Gastroesophageal sphincter (tissue), 4 donors: ENCODE data around the gene SULT4A1. TPM values are rescaled to one million over a fixed set of nuclear protein-coding genes. Genes with fewer than 3 reads are reported as not detected.
"Not testable (repeated sequence)": the region's sequence is repeated elsewhere in the genome, so short reads cannot be mapped to it uniquely, and the experiment has no call there.

Experiments used
- ATAC-seq: fragments of 150-250 bp; one replicate; pipeline ENCODE4 v1.9.1; 2016; ENCODE audit warnings: mild to moderate bottlenecking, moderate library complexity
- H3K27ac ChIP-seq, 4 donors: fragments of 200-600 bp; sonication (generic) in 3 of 4; 1 replicate in 3 of 4; 2 replicates in 1 of 4; pipeline ENCODE4 v1.5.1; 2016 to 2019
- H3K27me3 ChIP-seq: fragments of 200-600 bp; sonication (generic); one replicate; pipeline ENCODE4 v1.5.1; 2019
- H3K36me3 ChIP-seq, 2 donors: fragments of 200-600 bp; sonication (generic); one replicate each; pipeline ENCODE4 v1.5.1; 2019; ENCODE audit warnings: control low read depth in 1 of 2
- H3K4me1 ChIP-seq, 3 donors: fragments of 200-600 bp; sonication (generic); 1 replicate in 2 of 3; 2 replicates in 1 of 3; pipeline ENCODE4 v1.5.1; 2016 to 2019; ENCODE audit warnings: control low read depth in 2 of 3
- H3K4me3 ChIP-seq, 2 donors: fragments of 200-600 bp; sonication (generic); one replicate each; pipeline ENCODE4 v1.5.1; 2019; ENCODE audit warnings: mild to moderate bottlenecking in 1 of 2, moderate library complexity in 1 of 2
- H3K9me3 ChIP-seq, 3 donors: fragments of 200-600 bp; sonication (generic); one replicate each; pipeline ENCODE4 v1.5.1; 2017 to 2019; ENCODE audit warnings: control low read depth in 2 of 3
- EP300 ChIP-seq: sonication (generic); formaldehyde crosslinking; IDR thresholded peaks from one replicate; pipeline ENCODE4 v1.6.1; 2017; ENCODE audit warnings: antibody characterized with exemption, mild to moderate bottlenecking
- POLR2A ChIP-seq, 2 donors: fragments of 450-650 bp; IDR thresholded peaks; one replicate each; pipeline ENCODE4 v1.6.1; 2017; ENCODE audit warnings: antibody characterized with exemption in 2 of 2, mild to moderate bottlenecking in 2 of 2, moderate library complexity in 1 of 2
- POLR2AphosphoS5 ChIP-seq: sonication (generic); formaldehyde crosslinking; IDR thresholded peaks from one replicate; pipeline ENCODE4 v1.6.1; 2017; ENCODE audit warnings: antibody characterized with exemption
- WGBS, 2 donors: methylation state at CpG; one replicate each; pipeline ENCODE4 v1.1.5; 2018; ENCODE audit warnings: low coverage in 1 of 2; 5-methylcytosine and 5-hydroxymethylcytosine counted together
- total RNA-seq, 4 donors: library from RNA; depleted of rRNA; stranded (reverse); fragments of >200 nt; gene quantifications; one replicate each; pipeline ENCODE4 v1.1.0, GENCODE V29; 2016
- TF ChIP-seq, protein P1 (sequence below), 4 experiments: fragments of 200-600 bp in 2 of 4; fragments of 450-650 bp in 2 of 4; sonication (generic) in 1 of 4; IDR thresholded peaks; one replicate each; pipeline ENCODE4 v1.5.1; 2017 to 2019; ENCODE audit warnings: antibody characterized with exemption in 4 of 4, mild to moderate bottlenecking in 2 of 4, moderate library complexity in 2 of 4

SULT4A1 gene
- total RNA-seq, 4 donors from 2014 or later = 0.16 to 1.7 (median 0.54) TPM; not detected in 1

DNA sequence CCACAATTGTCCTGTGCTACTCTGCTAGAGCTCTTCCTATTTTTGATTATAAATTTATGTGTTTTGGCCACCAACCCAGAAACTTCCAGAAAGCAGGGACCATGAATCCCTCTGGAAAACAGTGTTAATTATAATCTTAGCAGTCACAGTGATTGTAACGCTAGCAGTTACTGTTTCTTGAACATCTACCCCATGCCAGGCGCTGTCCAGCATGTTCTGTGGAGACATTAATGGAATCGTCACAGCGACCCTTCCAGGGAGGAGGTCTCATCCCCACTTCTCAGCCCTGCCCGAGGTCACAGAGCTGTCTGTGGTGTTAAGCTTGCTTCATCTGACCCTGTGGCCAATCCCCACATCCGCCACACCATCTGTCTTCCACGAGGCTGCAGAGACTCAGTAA, 43.4 kb upstream of the SULT4A1 start:
- no peak overlapping the region for H3K4me3 ChIP-seq
- no peaks in the 10 kb centered on the region for H3K36me3 ChIP-seq
- H3K9me3 ChIP-seq = no peaks in the 10 kb centered on the region
- ATAC-seq = no peak
- WGBS, 2 donors = 13 to 29% methylated on average over 2 to 3 of the region's 7 CpGs
- no peak overlapping the region for H3K27ac ChIP-seq
- TF ChIP-seq, protein P1, sequence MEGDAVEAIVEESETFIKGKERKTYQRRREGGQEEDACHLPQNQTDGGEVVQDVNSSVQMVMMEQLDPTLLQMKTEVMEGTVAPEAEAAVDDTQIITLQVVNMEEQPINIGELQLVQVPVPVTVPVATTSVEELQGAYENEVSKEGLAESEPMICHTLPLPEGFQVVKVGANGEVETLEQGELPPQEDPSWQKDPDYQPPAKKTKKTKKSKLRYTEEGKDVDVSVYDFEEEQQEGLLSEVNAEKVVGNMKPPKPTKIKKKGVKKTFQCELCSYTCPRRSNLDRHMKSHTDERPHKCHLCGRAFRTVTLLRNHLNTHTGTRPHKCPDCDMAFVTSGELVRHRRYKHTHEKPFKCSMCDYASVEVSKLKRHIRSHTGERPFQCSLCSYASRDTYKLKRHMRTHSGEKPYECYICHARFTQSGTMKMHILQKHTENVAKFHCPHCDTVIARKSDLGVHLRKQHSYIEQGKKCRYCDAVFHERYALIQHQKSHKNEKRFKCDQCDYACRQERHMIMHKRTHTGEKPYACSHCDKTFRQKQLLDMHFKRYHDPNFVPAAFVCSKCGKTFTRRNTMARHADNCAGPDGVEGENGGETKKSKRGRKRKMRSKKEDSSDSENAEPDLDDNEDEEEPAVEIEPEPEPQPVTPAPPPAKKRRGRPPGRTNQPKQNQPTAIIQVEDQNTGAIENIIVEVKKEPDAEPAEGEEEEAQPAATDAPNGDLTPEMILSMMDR (IDR thresholded peaks at IDR 0.05) = no peak
- no peak for TF ChIP-seq POLR2AphosphoS5
- no peak for TF ChIP-seq POLR2A (IDR thresholded peaks at IDR 0.05)
- TF ChIP-seq EP300 = no peak
- no peaks in the 10 kb centered on the region for H3K4me1 ChIP-seq
- peaks cover 73% of the 10 kb centered on the region for H3K27me3 ChIP-seq

DNA sequence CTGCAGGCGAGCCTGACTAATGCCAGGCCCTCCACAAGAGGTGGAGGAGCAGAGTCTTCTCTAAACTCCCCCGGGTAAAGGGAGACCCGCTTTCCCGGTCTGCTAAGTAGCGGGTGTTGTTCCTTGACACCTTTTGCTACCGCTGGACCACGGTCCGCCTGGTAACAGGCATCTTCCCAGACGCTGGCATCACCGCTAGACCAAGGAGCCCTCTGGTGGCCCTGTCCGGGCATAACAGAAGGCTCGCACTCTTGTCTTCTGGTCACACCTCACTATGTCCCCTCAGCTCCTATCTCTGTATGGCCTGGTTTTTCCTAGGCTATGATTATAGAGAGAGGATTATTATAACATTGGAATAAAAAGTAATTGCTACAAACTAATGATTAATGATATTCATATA, 42.1 kb upstream of the SULT4A1 start:
- WGBS, 2 donors = 6% methylated on average over 2 of the region's 12 CpGs; no CpG with 5 or more reads in 1 of the 2 donors
- H3K4me1 ChIP-seq, H3K27ac ChIP-seq, H3K36me3 ChIP-seq, ATAC-seq, H3K4me3 ChIP-seq, H3K9me3 ChIP-seq: not testable (repeated sequence)
- peaks cover 72% of the 10 kb centered on the region for H3K27me3 ChIP-seq

- H3K27me3 ChIP-seq = peaks cover 68% of the 10 kb centered on the region
- WGBS, 2 donors = 67 to 78% methylated on average over 5 to 8 of the region's 12 CpGs
- not testable (repeated sequence) for H3K4me3 ChIP-seq, H3K9me3 ChIP-seq, H3K27ac ChIP-seq, H3K4me1 ChIP-seq, ATAC-seq, H3K36me3 ChIP-seq
Observed at GRCh38 chr22:43903033-43903432, 40.7 kb upstream of the SULT4A1 start.

GRCh38 chr22:43901976-43902643, 39.8 kb upstream of the SULT4A1 start:
- Histone ChIP-seq H3K4me1 (no peaks in the 10 kb centered on the region), H3K4me3 (no peak overlapping the region), H3K27ac (no peak overlapping the region), H3K9me3 (no peaks in the 10 kb centered on the region), H3K36me3 (no peaks in the 10 kb centered on the region), H3K27me3 (peaks cover 60% of the 10 kb centered on the region)
- ATAC-seq = no peak
- TF ChIP-seq EP300 = no peak
- TF ChIP-seq, protein P1 (IDR thresholded peaks at IDR 0.05) = no peak
- TF ChIP-seq POLR2A (IDR thresholded peaks at IDR 0.05) = no peak
- no peak for TF ChIP-seq POLR2AphosphoS5
- WGBS, 2 donors = 13 to 60% methylated on average over 1 of the region's 5 CpGs

DNA sequence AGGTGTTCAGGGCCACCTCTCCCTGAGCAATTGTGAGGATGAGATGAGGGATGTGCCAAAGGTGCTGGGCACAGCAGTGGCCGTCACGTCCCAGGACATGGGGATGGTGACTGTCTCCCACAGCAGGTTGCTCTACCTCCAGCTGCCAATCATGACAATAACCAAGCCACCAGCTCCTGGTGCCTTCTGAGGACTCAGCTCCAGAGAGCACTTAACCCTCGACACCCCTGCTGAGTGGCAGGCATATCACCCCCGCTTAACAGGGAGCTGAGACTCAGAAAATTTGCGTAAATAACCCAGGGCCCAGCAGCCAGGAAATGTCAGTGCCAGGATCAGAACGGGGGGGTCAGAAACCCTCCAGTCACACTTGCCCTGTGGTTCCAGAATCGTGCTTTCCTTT, 37.9 kb upstream of the SULT4A1 start:
- no peaks in the 10 kb centered on the region for H3K4me1 ChIP-seq
- H3K4me3 ChIP-seq = no peak overlapping the region
- no peak overlapping the region for H3K27ac ChIP-seq
- no peak for ATAC-seq
- H3K36me3 ChIP-seq = no peaks in the 10 kb centered on the region
- WGBS, 2 donors = no CpG with 5 or more reads among the region's 7 CpGs
- TF ChIP-seq, protein P1 (IDR thresholded peaks at IDR 0.05) = no peak
- TF ChIP-seq POLR2A (IDR thresholded peaks at IDR 0.05) (no peak), POLR2AphosphoS5 (no peak), EP300 (no peak)
- H3K9me3 ChIP-seq = no peaks in the 10 kb centered on the region
- peaks cover 56% of the 10 kb centered on the region for H3K27me3 ChIP-seq

DNA sequence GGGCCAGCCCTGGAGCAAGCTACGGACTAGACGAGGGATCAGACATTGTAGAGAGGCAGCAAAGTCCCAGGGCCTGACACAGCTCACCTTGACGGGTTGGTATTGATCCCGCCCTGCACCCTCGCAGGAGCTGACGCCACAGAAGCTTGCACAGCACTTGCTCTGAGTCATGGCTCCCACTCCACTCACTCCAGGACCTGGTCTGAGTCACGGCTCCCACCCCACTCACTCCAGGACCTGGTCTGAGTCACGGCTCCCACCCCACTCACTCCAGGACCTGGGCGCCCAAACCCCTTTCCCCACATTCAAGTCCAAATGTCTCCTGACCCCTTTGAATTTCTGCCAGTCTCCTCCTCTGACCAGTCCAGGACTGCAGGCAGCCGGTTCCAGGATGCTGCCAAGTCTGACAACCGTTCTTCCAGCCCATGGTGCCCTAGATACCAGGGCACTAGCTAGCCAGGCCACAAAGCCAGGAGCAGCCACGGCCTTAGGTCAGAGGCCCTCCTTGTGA, 35.5 kb upstream of the SULT4A1 start:
- 20 to 55% methylated on average over 1 to 4 of the region's 12 CpGs for WGBS, 2 donors
- Histone ChIP-seq H3K36me3 (no peaks in the 10 kb centered on the region), H3K27me3 (peaks cover 56% of the 10 kb centered on the region), H3K4me3 (no peak overlapping the region), H3K9me3 (no peaks in the 10 kb centered on the region), H3K4me1 (no peaks in the 10 kb centered on the region), H3K27ac (no peak overlapping the region)
- no peak for TF ChIP-seq POLR2A (IDR thresholded peaks at IDR 0.05)
- TF ChIP-seq POLR2AphosphoS5 = no peak
- no peak for ATAC-seq
